ENCODE measurements around the gene MLANA. TPM values are rescaled to one million over a fixed set of nuclear protein-coding genes. Genes with fewer than 3 reads are reported as not detected.

MLANA gene
- 0.15 TPM for polyA plus RNA-seq (2012; ENCODE audit: low read depth, missing spikeins)

GRCh38 chr9:5890641-5891040 is at the start of gene MLANA:
Gene MLANA, plus strand, starts transcription at chr9:5890889. Its CDS starts 1,586 bp downstream, at chr9:5892475.
- TF ChIP-seq POLR2A (IDR thresholded peaks at IDR 0.05; ENCODE audit: low read depth, low read length) (no peak), POU2F2 (IDR thresholded peaks at IDR 0.05; ENCODE audit: low read depth, low read length) (no peak), SPI1 (IDR thresholded peaks at IDR 0.05; ENCODE audit: low read depth, low read length) (no peak), PAX5 (IDR thresholded peaks at IDR 0.05; ENCODE audit: insufficient read depth, low read length, severe bottlenecking) (no peak), POLR2AphosphoS5 (IDR thresholded peaks at IDR 0.05; ENCODE audit: low read depth, low read length) (no peak), TAF1 (IDR thresholded peaks at IDR 0.05; ENCODE audit: low read depth, low read length) (no peak)
- FAIRE-seq = no peak
- no peak for DNase-seq (ENCODE audit: insufficient read length, low spot score)

DNA sequence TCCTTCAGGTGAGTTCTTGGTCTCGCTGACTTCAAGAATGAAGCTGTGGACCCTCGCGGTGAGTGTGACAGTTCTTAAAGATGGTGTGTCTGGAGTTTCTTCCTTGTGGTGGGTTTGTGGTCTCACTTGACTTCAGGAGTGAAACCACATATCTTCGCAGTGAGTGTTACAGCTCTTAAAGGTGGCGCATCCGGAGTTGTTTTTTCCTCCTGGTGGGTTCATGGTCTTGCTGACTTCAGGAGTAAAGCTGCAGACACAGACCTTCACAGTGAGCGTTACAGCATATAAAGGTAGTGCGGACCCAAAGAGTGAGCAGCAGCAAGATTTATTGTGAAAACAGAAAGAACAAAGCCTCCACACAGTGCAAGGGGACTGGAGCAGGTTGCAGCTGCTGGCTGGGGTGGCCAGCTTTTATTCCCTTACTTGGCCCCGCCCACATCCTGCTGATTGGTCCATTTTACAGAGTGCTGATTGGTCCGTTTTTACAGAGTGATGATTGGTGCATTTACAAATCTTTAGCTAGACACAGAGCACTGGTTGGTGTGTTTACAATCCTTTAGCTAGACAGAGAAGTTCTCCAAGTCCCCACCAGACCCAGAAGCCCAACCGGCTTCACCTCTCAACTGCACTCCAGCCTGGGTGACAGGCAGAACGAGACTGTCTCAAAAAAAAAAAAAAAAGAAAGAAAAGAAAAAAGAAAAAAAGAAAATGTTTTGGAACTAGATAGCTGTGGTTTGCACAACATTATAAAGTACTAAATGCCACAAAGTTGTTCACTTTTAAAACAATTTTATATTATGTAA is 48.7 kb upstream of the MLANA start:
- FAIRE-seq = peak; percentile 72
- peak; percentile 73 for TF ChIP-seq POLR2A (IDR thresholded peaks at IDR 0.05; ENCODE audit: low read depth, low read length)
- TF ChIP-seq PAX5 (IDR thresholded peaks at IDR 0.05; ENCODE audit: insufficient read depth, low read length, severe bottlenecking) = no peak
- TF ChIP-seq POLR2AphosphoS5 (IDR thresholded peaks at IDR 0.05; ENCODE audit: low read depth, low read length) = 0 out of 2 replicates have a peak, but pooled peaks have one; percentile 40
- 0 out of 2 replicates have a peak, but pooled peaks have one; percentile 29 for TF ChIP-seq POU2F2 (IDR thresholded peaks at IDR 0.05; ENCODE audit: low read depth, low read length)
- no peak for DNase-seq (ENCODE audit: insufficient read length, low spot score)

- DNase-seq (ENCODE audit: insufficient read length, low spot score) = no peak
- TF ChIP-seq PAX5 (IDR thresholded peaks at IDR 0.05; ENCODE audit: insufficient read depth, low read length, severe bottlenecking) (no peak), SPI1 (IDR thresholded peaks at IDR 0.05; ENCODE audit: low read depth, low read length) (no peak), POU2F2 (IDR thresholded peaks at IDR 0.05; ENCODE audit: low read depth, low read length) (no peak), POLR2A (IDR thresholded peaks at IDR 0.05; ENCODE audit: low read depth, low read length) (no peak), TAF1 (IDR thresholded peaks at IDR 0.05; ENCODE audit: low read depth, low read length) (no peak), POLR2AphosphoS5 (IDR thresholded peaks at IDR 0.05; ENCODE audit: low read depth, low read length) (no peak)
- FAIRE-seq = no peak
Observed at GRCh38 chr9:5842929-5843793, 47.5 kb upstream of the MLANA start.

DNA sequence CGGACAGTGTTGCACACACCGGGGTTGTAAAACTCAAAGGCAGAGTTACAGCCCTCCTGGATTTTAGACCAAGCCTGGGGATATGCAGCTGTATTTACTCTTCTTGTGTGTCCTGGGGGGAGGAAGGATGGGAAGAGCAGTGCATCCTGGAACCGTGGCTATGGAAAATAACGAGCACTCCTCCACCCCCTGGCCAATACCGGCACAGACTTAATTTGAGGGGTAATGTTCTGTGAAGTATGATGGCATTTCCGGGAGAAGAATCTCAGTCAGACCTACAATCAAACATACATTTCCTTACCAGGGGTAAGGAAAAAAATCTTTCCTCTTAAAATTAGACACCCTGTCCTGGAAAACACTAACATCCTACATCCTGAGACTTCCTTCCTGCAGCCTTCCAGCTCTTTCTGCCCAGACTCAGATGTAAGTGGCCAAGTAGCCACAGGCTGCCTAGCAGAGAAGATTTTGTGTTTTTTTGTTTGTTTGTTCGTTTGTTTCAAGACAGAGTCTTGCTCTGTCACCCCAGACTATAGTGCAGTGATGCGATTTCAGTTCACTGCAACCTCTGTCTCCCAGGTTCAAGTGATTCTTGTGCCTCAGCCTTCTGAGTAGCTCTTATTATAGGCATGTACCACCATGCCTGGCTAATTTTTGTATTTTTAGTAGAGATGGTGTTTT is 46.8 kb upstream of the MLANA start:
- peak; percentile 40 for FAIRE-seq
- TF ChIP-seq SPI1 (IDR thresholded peaks at IDR 0.05; ENCODE audit: low read depth, low read length) = no peak
- TF ChIP-seq POLR2AphosphoS5 (IDR thresholded peaks at IDR 0.05; ENCODE audit: low read depth, low read length) = no peak
- TF ChIP-seq POU2F2 (IDR thresholded peaks at IDR 0.05; ENCODE audit: low read depth, low read length) = no peak
- no peak for TF ChIP-seq TAF1 (IDR thresholded peaks at IDR 0.05; ENCODE audit: low read depth, low read length)
- no peak for TF ChIP-seq POLR2A (IDR thresholded peaks at IDR 0.05; ENCODE audit: low read depth, low read length)
- TF ChIP-seq PAX5 (IDR thresholded peaks at IDR 0.05; ENCODE audit: insufficient read depth, low read length, severe bottlenecking) = no peak

DNA sequence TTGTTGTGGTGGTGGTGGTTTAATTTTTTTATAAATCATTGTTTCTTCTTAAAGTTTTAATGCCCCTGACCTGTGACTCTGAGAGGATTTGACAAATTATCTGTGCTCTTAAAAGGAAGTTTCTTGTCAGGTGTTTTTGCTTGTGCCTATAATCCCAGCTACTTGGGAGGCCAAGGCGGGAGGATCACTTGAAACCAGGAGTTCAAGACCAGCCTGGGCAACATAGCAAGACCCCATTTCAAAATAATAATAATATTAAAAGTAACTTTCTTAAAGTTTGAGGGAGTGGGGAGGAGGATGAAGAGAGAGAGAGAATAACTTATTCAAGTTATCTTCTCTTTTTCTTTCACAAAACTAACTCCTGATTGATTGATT is 45.5 kb upstream of the MLANA start:
- DNase-seq (ENCODE audit: insufficient read length, low spot score) (no peak), FAIRE-seq (no peak)
- TF ChIP-seq POLR2AphosphoS5 (IDR thresholded peaks at IDR 0.05; ENCODE audit: low read depth, low read length) (no peak), PAX5 (IDR thresholded peaks at IDR 0.05; ENCODE audit: insufficient read depth, low read length, severe bottlenecking) (no peak), POU2F2 (IDR thresholded peaks at IDR 0.05; ENCODE audit: low read depth, low read length) (no peak), POLR2A (IDR thresholded peaks at IDR 0.05; ENCODE audit: low read depth, low read length) (no peak), SPI1 (IDR thresholded peaks at IDR 0.05; ENCODE audit: low read depth, low read length) (no peak), TAF1 (IDR thresholded peaks at IDR 0.05; ENCODE audit: low read depth, low read length) (no peak)

More for the DNA sequence above, 46.8 kb upstream of the MLANA start:
- DNase-seq (ENCODE audit: insufficient read length, low spot score) = no peak

DNA sequence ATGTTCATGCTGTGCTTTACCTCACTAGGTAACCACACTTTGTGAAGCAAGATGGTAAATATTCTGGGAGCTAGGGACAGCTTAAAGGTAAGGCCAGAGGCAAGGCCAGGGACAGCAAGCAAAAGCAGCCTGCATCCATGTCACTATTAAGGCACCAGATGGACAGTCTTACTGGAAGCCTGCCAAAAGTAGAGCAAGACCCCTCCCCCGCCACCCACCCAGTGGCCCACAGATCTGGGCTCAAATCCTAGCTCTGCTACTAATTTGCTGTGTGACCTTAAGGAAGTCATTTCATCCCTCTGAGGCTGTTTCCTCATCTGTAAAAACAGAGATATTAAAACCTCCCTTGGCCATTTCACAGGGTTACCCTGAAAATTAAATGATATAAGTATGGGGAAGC is 44.6 kb upstream of the MLANA start:
- TF ChIP-seq TAF1 (IDR thresholded peaks at IDR 0.05; ENCODE audit: low read depth, low read length) (no peak), POLR2AphosphoS5 (IDR thresholded peaks at IDR 0.05; ENCODE audit: low read depth, low read length) (no peak), POU2F2 (IDR thresholded peaks at IDR 0.05; ENCODE audit: low read depth, low read length) (no peak), SPI1 (IDR thresholded peaks at IDR 0.05; ENCODE audit: low read depth, low read length) (no peak), POLR2A (IDR thresholded peaks at IDR 0.05; ENCODE audit: low read depth, low read length) (no peak), PAX5 (IDR thresholded peaks at IDR 0.05; ENCODE audit: insufficient read depth, low read length, severe bottlenecking) (no peak)
- FAIRE-seq (no peak), DNase-seq (ENCODE audit: insufficient read length, low spot score) (no peak)

DNA sequence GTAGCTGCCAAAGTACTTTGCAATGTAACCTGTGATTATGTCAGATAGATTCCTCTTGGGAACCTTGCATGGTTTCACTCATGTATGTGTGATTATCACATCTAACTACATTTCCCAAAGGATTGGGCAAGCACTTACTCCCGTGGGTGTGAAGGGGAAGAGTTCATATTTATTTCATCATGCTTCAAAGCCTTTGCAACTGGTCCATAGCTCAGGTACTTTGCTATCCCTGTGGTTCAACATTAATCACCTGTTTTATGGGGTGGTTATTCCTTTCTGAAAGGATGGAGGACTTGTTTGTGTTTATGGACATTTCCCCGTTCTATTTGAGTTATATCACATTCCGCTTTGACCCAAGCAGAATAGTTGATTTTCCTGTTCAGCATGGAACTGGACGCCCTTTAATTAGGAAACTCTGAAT is 44.2 kb upstream of the MLANA start:
- FAIRE-seq = no peak

DNA sequence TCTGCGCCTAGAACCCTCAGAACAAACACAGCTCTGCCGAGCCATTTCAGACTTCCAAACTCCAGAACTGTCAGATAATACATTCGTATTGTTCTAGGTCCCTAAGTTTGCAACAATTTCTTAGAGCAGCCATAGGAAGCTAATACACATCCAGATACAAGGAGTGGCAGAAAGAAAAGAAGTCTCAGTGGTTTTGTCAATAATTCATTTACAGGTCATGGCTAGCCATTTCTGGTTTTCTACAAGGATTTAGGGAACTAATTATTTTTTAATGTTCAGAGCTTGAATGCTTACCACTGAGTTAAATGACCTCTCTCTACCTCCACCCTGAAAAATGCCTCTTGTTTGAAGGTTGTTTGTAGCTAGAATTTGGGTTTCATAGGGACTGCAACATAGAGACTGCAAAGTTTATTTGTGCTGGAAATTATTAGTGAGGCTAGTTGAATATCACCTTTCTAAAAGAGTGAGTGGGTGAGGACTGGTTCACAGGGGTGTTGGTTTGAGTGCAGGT is 42.3 kb upstream of the MLANA start:
- DNase-seq (ENCODE audit: insufficient read length, low spot score) (no peak), FAIRE-seq (no peak)
- TF ChIP-seq POLR2AphosphoS5 (IDR thresholded peaks at IDR 0.05; ENCODE audit: low read depth, low read length) = no peak
- no peak for TF ChIP-seq POLR2A (IDR thresholded peaks at IDR 0.05; ENCODE audit: low read depth, low read length)
- TF ChIP-seq PAX5 (IDR thresholded peaks at IDR 0.05; ENCODE audit: insufficient read depth, low read length, severe bottlenecking) = no peak
- TF ChIP-seq TAF1 (IDR thresholded peaks at IDR 0.05; ENCODE audit: low read depth, low read length) = no peak
- TF ChIP-seq POU2F2 (IDR thresholded peaks at IDR 0.05; ENCODE audit: low read depth, low read length) = no peak
- no peak for TF ChIP-seq SPI1 (IDR thresholded peaks at IDR 0.05; ENCODE audit: low read depth, low read length)

More for the DNA sequence above, 44.2 kb upstream of the MLANA start:
- no peak for DNase-seq (ENCODE audit: insufficient read length, low spot score)
- no peak for TF ChIP-seq POU2F2 (IDR thresholded peaks at IDR 0.05; ENCODE audit: low read depth, low read length)
- no peak for TF ChIP-seq SPI1 (IDR thresholded peaks at IDR 0.05; ENCODE audit: low read depth, low read length)
- TF ChIP-seq PAX5 (IDR thresholded peaks at IDR 0.05; ENCODE audit: insufficient read depth, low read length, severe bottlenecking) = no peak
- TF ChIP-seq POLR2A (IDR thresholded peaks at IDR 0.05; ENCODE audit: low read depth, low read length) = no peak
- no peak for TF ChIP-seq POLR2AphosphoS5 (IDR thresholded peaks at IDR 0.05; ENCODE audit: low read depth, low read length)
- no peak for TF ChIP-seq TAF1 (IDR thresholded peaks at IDR 0.05; ENCODE audit: low read depth, low read length)

Data from GM12891 (cell line).